H1 (cell line): ENCODE results near the gene PLCL1. TPM values are rescaled to one million over a fixed set of nuclear protein-coding genes. Genes with fewer than 3 reads are reported as not detected.
A peak's percentile ranks its signal among the peaks of the same experiment; 100 is the strongest.

Experiments
- CTCF ChIA-PET: fragments of 300-600 bp; sonication (Branson Sonifier 250); formaldehyde crosslinking; loops from one replicate; lab custom pipeline; 2021; ENCODE audit not compliant: partially characterized antibody; lab: Charles Lee
- POLR2A ChIA-PET: fragments of 300-600 bp; sonication (Branson Sonifier 250); formaldehyde crosslinking; loops from one replicate; lab custom pipeline; 2021; ENCODE audit warnings: inconsistent platforms; ENCODE audit not compliant: partially characterized antibody; lab: Charles Lee
- DNase-seq, 2 experiments: peaks; one replicate each; pipeline versions ENCODE4 v3.0.0 to v3.0.0-alpha.2; 2010 to 2022; ENCODE audit warnings: low spot score in 2 of 2, low read depth in 1 of 2, mixed read lengths in 1 of 2
- FAIRE-seq: peaks from 2 replicates; lab custom pipeline; 2011; peaks lifted over from hg19 to GRCh38; lab: Jason Lieb, UNC
- H2AFZ ChIP-seq: 2 replicates; pipeline ENCODE4 v1.8.1; 2012; ENCODE audit warnings: low read length, inconsistent platforms
- H2AK5ac ChIP-seq: 2 replicates; pipeline ENCODE4 v1.6.1; 2013; ENCODE audit warnings: low read depth, low read length
- H2BK120ac ChIP-seq: replicated peaks from 2 replicates; pipeline ENCODE3; 2013; ENCODE audit warnings: low read depth, low read length, inconsistent platforms
- H2BK12ac ChIP-seq: 2 replicates; pipeline ENCODE4 v1.6.1; 2013; ENCODE audit warnings: low read depth, low read length
- H2BK15ac ChIP-seq: 2 replicates; pipeline ENCODE4 v1.6.1; 2013; ENCODE audit warnings: low read length
- H2BK20ac ChIP-seq: 2 replicates; pipeline ENCODE4 v1.6.1; 2013; ENCODE audit warnings: low read length
- H2BK5ac ChIP-seq: 2 replicates; pipeline ENCODE4 v1.6.1; 2013; ENCODE audit warnings: low read depth, low read length
- H3K14ac ChIP-seq: 2 replicates; pipeline ENCODE4 v1.6.1; 2013; ENCODE audit warnings: inconsistent platforms; ENCODE audit not compliant: insufficient read length
- H3K18ac ChIP-seq: 2 replicates; pipeline ENCODE4 v1.6.1; 2013; ENCODE audit warnings: low read length; ENCODE audit errors: extremely low read depth
- H3K23ac ChIP-seq: 2 replicates; pipeline ENCODE4 v1.6.1; 2013; ENCODE audit warnings: inconsistent platforms; ENCODE audit not compliant: insufficient read length
- H3K23me2 ChIP-seq: 2 replicates; pipeline ENCODE4 v1.6.1; 2013; ENCODE audit warnings: low read depth, low read length
- H3K27ac ChIP-seq: 2 replicates; pipeline ENCODE4 v1.6.1; 2011; ENCODE audit warnings: low read depth, low read length, inconsistent platforms
- H3K27me3 ChIP-seq, 4 experiments: replicated peaks in 1 of 4; 1 replicate in 1 of 4; 2 replicates in 3 of 4; pipeline versions ENCODE4 v1.6.1 to v1.8.1; 2011 to 2013; ENCODE audit warnings: low read length in 3 of 4, mild to moderate bottlenecking in 3 of 4, inconsistent platforms in 2 of 4, mixed read lengths in 2 of 4, moderate library complexity in 1 of 4; ENCODE audit not compliant: control insufficient read depth in 3 of 4, insufficient read depth in 3 of 4; ENCODE audit errors: extremely low read depth in 1 of 4
- H3K36me3 ChIP-seq, 4 experiments: 2 replicates each; pipeline versions ENCODE4 v1.6.1 to v1.8.1; 2011 to 2013; ENCODE audit warnings: mild to moderate bottlenecking in 4 of 4, low read length in 3 of 4, moderate library complexity in 2 of 4, control low read depth in 1 of 4, inconsistent platforms in 1 of 4; ENCODE audit not compliant: insufficient read depth in 4 of 4, control insufficient read depth in 2 of 4
- H3K4ac ChIP-seq: replicated peaks from 2 replicates; pipeline ENCODE3; 2013; ENCODE audit warnings: low read length, low read depth, mixed read lengths, inconsistent platforms; ENCODE audit not compliant: insufficient read length
- H3K4me1 ChIP-seq, 4 experiments: replicated peaks in 1 of 4; 1 replicate in 1 of 4; 2 replicates in 3 of 4; pipeline versions ENCODE4 v1.6.1 to v1.8.1; 2011 to 2013; ENCODE audit warnings: low read length in 3 of 4, inconsistent platforms in 2 of 4, mixed read lengths in 1 of 4; ENCODE audit not compliant: insufficient read depth in 4 of 4, control insufficient read depth in 3 of 4
- H3K4me2 ChIP-seq, 2 experiments: 2 replicates each; pipeline versions ENCODE4 v1.6.1 to v1.8.1; 2011 to 2013; ENCODE audit warnings: low read depth in 2 of 2, low read length in 2 of 2, control low read depth in 1 of 2, inconsistent platforms in 1 of 2, mild to moderate bottlenecking in 1 of 2; ENCODE audit not compliant: insufficient read depth in 1 of 2
- H3K4me3 ChIP-seq, 4 experiments: fragments of 200-600, 300-600 bp in 1 of 4; sonication (generic), shearing (Covaris generic), sonication (Bioruptor Twin) in 1 of 4; 2 replicates each; pipeline versions ENCODE4 v1.5.1 to v1.8.1; 2011 to 2016; ENCODE audit warnings: low read length in 4 of 4, low read depth in 3 of 4, control low read depth in 2 of 4, inconsistent platforms in 2 of 4, mild to moderate bottlenecking in 2 of 4, mixed read lengths in 1 of 4, moderate library complexity in 1 of 4; ENCODE audit not compliant: insufficient read depth in 2 of 4; ENCODE audit errors: extremely low read depth in 1 of 4
- H3K56ac ChIP-seq: replicated peaks from 2 replicates; pipeline ENCODE3; 2013; ENCODE audit warnings: low read depth, mild to moderate bottlenecking, mixed read lengths, low read length, inconsistent platforms; ENCODE audit not compliant: insufficient read length
- H3K79me1 ChIP-seq: 2 replicates; pipeline ENCODE4 v1.6.1; 2013; ENCODE audit warnings: low read depth, low read length, control low read depth
- H3K79me2 ChIP-seq, 2 experiments: 2 replicates each; pipeline versions ENCODE4 v1.6.1 to v1.8.1; 2012 to 2013; ENCODE audit warnings: low read length in 2 of 2, mild to moderate bottlenecking in 2 of 2, inconsistent platforms in 1 of 2; ENCODE audit not compliant: insufficient read depth in 2 of 2, control insufficient read depth in 1 of 2
- H3K9ac ChIP-seq, 4 experiments: replicated peaks in 1 of 4; 1 replicate in 1 of 4; 2 replicates in 3 of 4; pipeline versions ENCODE4 v1.6.1 to v1.8.1; 2011 to 2013; ENCODE audit warnings: low read depth in 3 of 4, low read length in 3 of 4, control low read depth in 2 of 4, mild to moderate bottlenecking in 2 of 4, moderate library complexity in 2 of 4, inconsistent platforms in 1 of 4; ENCODE audit errors: extremely low read depth in 1 of 4
- H3K9me3 ChIP-seq, 2 experiments: 2 replicates each; pipeline versions ENCODE4 v1.6.1 to v1.8.1; 2012 to 2013; ENCODE audit warnings: mild to moderate bottlenecking in 2 of 2, moderate library complexity in 2 of 2, control low read depth in 1 of 2, inconsistent platforms in 1 of 2, low read depth in 1 of 2, low read length in 1 of 2, mixed read lengths in 1 of 2; ENCODE audit not compliant: insufficient read depth in 2 of 2
- H4K20me1 ChIP-seq, 2 experiments: replicated peaks in 1 of 2; 2 replicates each; pipeline versions ENCODE3 to v1.8.1; 2011 to 2013; ENCODE audit warnings: inconsistent platforms in 2 of 2, low read length in 2 of 2, mild to moderate bottlenecking in 1 of 2; ENCODE audit not compliant: insufficient read depth in 2 of 2, control insufficient read depth in 1 of 2
- H4K5ac ChIP-seq: 2 replicates; pipeline ENCODE4 v1.6.1; 2013; ENCODE audit warnings: low read length, low read depth, mixed read lengths, inconsistent platforms; ENCODE audit not compliant: insufficient read length
- H4K8ac ChIP-seq: 2 replicates; pipeline ENCODE4 v1.8.0; 2013; ENCODE audit warnings: mild to moderate bottlenecking, moderate library complexity, low read length, inconsistent platforms; ENCODE audit not compliant: insufficient read depth; ENCODE audit errors: extremely low read depth
- H4K91ac ChIP-seq: replicated peaks from 2 replicates; pipeline ENCODE3; 2013; ENCODE audit warnings: low read length, mixed read lengths, inconsistent platforms; ENCODE audit not compliant: insufficient read length
- BCL11A ChIP-seq, 2 experiments: IDR thresholded peaks; one replicate each; pipeline ENCODE4 v1.6.1; 2011; ENCODE audit warnings: low read depth in 2 of 2, low read length in 2 of 2, mild to moderate bottlenecking in 2 of 2
- BRCA1 ChIP-seq: IDR thresholded peaks from 2 replicates; pipeline ENCODE4 v1.6.1; 2012; ENCODE audit warnings: low read depth, low read length, improper control_type of control experiment
- CBX5 ChIP-seq: fragments of 300-800, 300-1000 bp; sonication (generic); IDR thresholded peaks from 2 replicates; pipeline ENCODE4 v1.7.1; 2016; ENCODE audit warnings: antibody characterized with exemption, low read length, low read depth
- POLR2AphosphoS5 ChIP-seq: IDR thresholded peaks from 2 replicates; pipeline ENCODE4 v1.6.1; 2011; ENCODE audit warnings: low read depth, low read length
- TCF12 ChIP-seq: IDR thresholded peaks from 2 replicates; pipeline ENCODE4 v1.6.1; 2011; ENCODE audit warnings: low read depth, mild to moderate bottlenecking, low read length
- whole genome bisulfite sequencing, 2 experiments: shearing (Covaris generic) in 1 of 2; methylation state at CpG; one replicate each; pipeline versions ENCODE4 v1.1.6 to v1.1.7; 2013 to 2015; ENCODE audit warnings: low lambda C conversion rate in 2 of 2, mixed read lengths in 2 of 2, inconsistent platforms in 1 of 2, low coverage in 1 of 2, missing lambda C conversion rate in 1 of 2; ENCODE audit not compliant: insufficient replicate concordance in 2 of 2, insufficient coverage in 1 of 2, insufficient read length in 1 of 2; ENCODE audit errors: extremely low coverage in 1 of 2, missing lambda C conversion rate in 1 of 2; 5-methylcytosine and 5-hydroxymethylcytosine counted together
- polyA plus RNA-seq, 7 experiments: library from polyadenylated mRNA; depleted of rRNA in 3 of 7; stranded (reverse) in 5 of 7; unstranded in 2 of 7; fragments of >200 nt in 5 of 7; fragments of 200-250 nt in 2 of 7; gene quantifications; 1 replicate in 5 of 7; 2 replicates in 1 of 7; 4 replicates in 1 of 7; pipeline versions ENCODE4 v1.2.1 to v1.2.3, GENCODE V29; 2011 to 2013; ENCODE audit warnings: missing spikeins in 2 of 7, mixed read lengths in 2 of 7
- total RNA-seq: library from RNA; stranded (reverse); fragmentation: NEBNext Ultra II Directional; extraction: Animal tissue kit (Norgen Biotek cat#: 25700); gene quantifications from 2 replicates; pipeline ENCODE4 v1.2.1, GENCODE V29; 2021

Gene PLCL1
- total and polyA plus RNA-seq, 2 of the 8 experiments (the other 6 are each of a cell fraction or from before 2014, with no cell fraction given), result not detected

- no peak overlapping the region for H3K27ac ChIP-seq
- H3K14ac ChIP-seq, result no peak overlapping the region
- no peak overlapping the region for H2BK15ac ChIP-seq
- peaks cover 0 to 18% (median 11%) of the 10 kb centered on the region in 4 experiments; a peak in 6 of 7 replicates for H3K27me3 ChIP-seq
- DNase-seq, result no peak
- no peaks in the 10 kb centered on the region for H4K20me1 ChIP-seq
- peak; percentile 28 for FAIRE-seq
- no peak overlapping the region for H3K4ac ChIP-seq
- POLR2A ChIA-PET, result no interaction called here
- no peak overlapping the region for H2BK5ac ChIP-seq
- H2BK20ac ChIP-seq, result no peak overlapping the region
- no peak overlapping the region for H4K91ac ChIP-seq
- no peak overlapping the region for H3K4me3 ChIP-seq
- WGBS, 2 experiments, result 71% methylated on average over 1 of the region's 1 CpG; no CpG with 5 or more reads in 1 of the 2 experiments
- no peak overlapping the region for H2AK5ac ChIP-seq
- no peaks in the 10 kb centered on the region for H3K36me3 ChIP-seq
- H3K79me2 ChIP-seq, result no peaks in the 10 kb centered on the region
- H4K5ac ChIP-seq, result no peak overlapping the region
- no peak overlapping the region for H3K23ac ChIP-seq
- no peak overlapping the region for H2BK12ac ChIP-seq
- no peak overlapping the region for H3K4me2 ChIP-seq
- no peaks in the 10 kb centered on the region for H3K4me1 ChIP-seq
- no peak overlapping the region for H3K18ac ChIP-seq
- no peak overlapping the region for H2BK120ac ChIP-seq
- no peak overlapping the region for H3K9ac ChIP-seq
- H3K56ac ChIP-seq, result no peak overlapping the region
- H3K9me3 ChIP-seq, result peaks cover 0 to 10% of the 10 kb centered on the region in 2 experiments; a peak in 1 of 4 replicates
- no peak overlapping the region for H2AFZ ChIP-seq
- no peak overlapping the region for H4K8ac ChIP-seq
- no peaks in the 10 kb centered on the region for H3K79me1 ChIP-seq
- H3K23me2 ChIP-seq, result peaks cover 3% of the 10 kb centered on the region; the same call in 1 of the 2 replicates
- CTCF ChIA-PET, result interaction anchor here (0.7 to 1.0 kb wide), 3 partner anchors 10 to 892 kb away, joined by 3 read pairs; no protein-coding TSS in a partner anchor
- TF ChIP-seq BRCA1, result no peak
- no peak for TF ChIP-seq BCL11A (IDR thresholded peaks at IDR 0.05; ENCODE audit: low read depth in 2 of 2, low read length in 2 of 2)
- no peak for TF ChIP-seq TCF12
- TF ChIP-seq CBX5, result no peak
- TF ChIP-seq POLR2AphosphoS5, result no peak
Measured at GRCh38 chr2:197782126-197782525, 22.3 kb upstream of the PLCL1 start.
